Inflammatory macrophage treated with lipopolysaccharide for 1 hour (primary cell): Measurements from ENCODE around the gene FAM237A.

Experiments used
- DNase-seq, 2 donors: peaks; one replicate each; pipeline ENCODE4 v3.0.0-alpha.2; 2020 to 2022

FAM237A gene

DNA sequence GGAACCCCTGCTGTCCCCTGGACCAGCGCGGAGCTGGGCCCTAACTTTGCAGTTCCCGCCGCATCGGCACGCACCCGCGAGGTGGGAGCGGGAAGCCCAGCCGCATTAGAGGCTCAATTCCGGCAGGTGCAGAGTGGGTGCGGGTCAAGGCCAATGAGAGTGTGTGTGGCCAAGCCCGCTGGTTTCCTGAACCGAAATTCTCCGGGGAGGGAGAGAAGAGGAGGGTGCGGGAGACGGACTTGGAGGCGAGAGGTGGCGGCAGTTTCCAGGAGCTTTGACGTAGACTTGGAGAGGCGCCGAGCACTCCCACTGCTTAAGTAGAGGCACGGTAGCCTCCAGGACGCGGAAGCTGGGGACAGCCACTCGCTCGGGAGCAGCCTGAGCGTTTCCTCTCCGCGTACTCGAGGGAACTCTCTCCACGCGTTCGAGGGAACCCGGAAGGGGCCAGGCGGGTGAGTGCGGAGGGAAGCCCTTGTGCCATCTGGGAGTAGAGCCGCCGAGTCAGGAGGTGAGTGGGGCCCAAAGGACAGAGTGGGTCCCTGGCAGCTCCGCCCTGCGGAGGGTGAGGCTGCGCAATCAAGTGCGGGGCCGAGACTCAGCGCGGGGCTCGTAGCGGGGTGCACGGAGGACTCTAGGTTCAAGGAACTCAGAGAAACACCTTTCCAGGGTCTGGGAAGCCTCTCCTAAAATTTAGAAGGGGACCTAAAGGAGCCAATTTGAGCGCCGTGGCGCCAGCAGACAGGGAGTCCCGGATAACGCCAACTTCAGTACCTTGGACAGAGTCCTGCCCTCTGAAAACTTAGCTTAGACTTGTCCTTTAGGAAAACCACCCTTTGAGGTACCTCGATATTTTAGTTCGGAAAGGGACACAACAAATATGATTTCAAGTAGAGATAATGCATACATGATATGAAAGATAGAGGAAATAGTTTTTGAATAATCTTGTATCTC, at the start of gene FAM237A:
Gene FAM237A, plus strand, starts transcription at position 413 of the 951 bp plus-strand sequence. CDS start 1,750 bp downstream, outside the sequence.
- peak; percentile 7 to 40 for DNase-seq

- no peak for DNase-seq
Measured at GRCh38 chr2:206597717-206598218, 44.5 kb upstream of the FAM237A start.

DNA sequence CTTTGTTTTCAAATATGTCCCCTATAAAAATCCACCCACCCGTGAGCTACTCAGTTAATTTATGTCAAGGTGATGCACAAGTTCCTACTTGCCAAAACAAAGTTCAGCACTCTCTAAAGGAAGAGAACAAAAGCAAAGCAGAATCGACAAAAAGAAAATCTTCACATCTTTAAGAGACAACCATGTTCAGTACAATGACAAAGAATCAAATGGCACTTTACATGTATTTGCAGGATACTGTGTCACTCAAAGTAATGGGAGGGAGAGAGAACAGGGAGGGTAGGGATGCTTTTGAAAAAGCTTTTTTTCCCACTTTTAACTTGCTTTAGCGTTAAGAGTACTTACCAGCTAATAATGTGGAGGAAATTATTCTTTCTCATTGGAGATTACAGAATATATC, 39.0 kb upstream of the FAM237A start:
- no peak for DNase-seq

DNA sequence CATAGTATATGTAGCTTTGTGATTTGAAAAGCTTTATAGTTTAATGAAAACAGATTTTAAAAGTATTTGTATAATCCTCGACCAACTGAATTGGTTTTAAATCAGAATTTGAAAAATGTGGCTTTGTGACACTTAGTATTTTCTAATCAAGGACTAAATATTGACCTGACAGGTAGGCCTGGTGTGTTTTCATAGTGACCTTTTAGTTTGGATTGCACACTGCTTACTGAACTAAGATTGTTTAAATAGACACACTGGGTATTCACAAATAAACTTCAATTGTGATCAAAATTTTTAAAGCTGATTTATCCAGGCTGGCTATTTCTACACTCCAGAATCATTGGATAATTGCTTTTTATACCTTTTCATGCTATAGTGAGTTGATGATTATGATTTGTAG, 31.8 kb upstream of the FAM237A start:
- no peak for DNase-seq

- no peak for DNase-seq
Measured at GRCh38 chr2:206611191-206611590, 31.1 kb upstream of the FAM237A start.

DNA sequence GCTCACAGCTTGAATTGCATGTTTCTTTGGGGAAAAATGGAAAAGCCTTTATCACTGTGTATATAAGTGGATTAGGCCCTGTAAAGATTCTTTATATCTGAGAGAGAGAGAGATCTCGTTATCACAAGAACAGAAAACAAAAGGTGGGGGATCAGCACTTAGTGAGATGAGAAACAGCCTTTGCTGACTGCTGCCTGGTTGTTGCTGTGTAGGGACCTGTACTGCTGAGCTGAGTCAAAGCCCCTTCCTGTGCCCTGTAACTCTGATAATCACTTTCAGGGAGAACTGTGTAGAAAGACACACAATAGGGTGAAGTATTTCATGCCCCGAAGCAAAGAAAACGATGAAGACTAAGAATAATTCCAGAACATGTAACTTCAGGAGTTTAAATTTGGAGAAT, 30.6 kb upstream of the FAM237A start:
- no peak for DNase-seq

GRCh38 chr2:206614811-206615210, 27.5 kb upstream of the FAM237A start:
- no peak for DNase-seq

DNA sequence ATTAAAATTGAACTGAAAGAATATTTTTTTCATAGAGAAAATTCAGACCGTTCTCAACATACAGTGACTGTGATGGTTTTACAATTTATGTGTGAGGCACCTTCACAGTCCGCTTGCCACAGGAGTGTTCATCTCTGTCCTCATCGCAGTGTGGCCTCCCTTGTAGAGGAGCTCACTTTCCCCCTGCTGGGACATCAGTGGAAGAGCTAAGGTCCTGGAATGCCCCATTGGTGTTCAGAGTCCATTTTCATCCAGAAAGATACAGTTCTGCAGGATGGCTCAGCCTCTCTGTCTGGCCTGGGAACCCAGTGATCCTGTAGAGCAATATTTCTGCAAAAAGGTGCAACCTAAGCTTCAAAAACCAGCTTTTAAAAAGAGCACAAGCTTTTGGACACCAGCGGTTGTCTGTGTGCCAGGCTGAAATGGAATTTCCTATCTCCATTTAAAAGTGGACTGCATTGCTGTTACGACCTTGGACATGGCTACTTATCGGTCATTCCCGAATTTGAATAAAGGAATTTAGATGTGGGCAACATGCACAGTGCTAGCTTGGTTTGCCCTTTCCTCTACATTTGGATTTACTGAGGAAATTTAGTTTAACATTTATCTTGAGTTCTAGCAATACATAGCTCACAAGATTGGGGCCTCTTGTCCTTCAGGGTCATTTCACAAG, 26.7 kb upstream of the FAM237A start:
- no peak for DNase-seq

DNA sequence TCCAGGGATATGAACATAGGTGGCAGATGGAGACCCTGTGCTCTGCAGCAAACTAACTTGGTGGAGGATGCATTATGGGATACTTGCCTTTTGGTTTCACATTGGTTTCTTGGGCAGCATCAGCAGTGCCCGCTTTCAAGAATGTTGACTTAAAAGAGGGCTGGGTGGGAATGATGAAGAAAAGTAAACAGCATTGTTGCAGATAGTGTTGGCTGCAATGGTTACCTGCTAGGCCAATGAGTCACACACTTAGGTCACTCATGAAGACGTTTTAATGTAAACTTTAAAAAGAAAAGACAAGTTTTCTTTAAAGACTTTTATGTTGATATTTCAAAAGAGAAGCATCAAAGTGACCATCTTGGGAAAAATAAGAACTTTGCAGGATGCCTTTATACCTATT, 26.1 kb upstream of the FAM237A start:
- no peak for DNase-seq

- no peak for DNase-seq
Measured at GRCh38 chr2:206619011-206619410, 23.3 kb upstream of the FAM237A start.

GRCh38 chr2:206626108-206626507, 16.2 kb upstream of the FAM237A start:
- DNase-seq: no peak

DNA sequence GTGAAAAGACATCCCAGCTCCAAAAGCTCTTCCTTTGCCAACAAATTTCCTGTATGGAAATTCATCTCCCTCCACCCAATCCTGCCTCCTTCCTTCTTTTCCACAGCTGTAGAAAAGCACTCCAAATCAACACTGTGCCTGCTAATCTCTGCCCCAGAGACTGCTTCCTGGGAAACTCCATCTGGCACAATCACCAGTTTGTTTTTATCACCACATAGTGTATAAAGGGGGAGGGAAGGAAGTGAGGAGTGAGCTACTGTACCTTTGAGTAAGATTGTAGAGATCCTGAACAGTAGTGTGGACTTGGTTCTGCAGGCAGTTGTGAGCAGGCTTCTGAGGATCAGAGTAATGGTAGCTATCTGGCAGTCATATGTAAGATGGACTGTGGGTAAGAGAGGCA, 14.7 kb upstream of the FAM237A start:
- DNase-seq: no peak

DNA sequence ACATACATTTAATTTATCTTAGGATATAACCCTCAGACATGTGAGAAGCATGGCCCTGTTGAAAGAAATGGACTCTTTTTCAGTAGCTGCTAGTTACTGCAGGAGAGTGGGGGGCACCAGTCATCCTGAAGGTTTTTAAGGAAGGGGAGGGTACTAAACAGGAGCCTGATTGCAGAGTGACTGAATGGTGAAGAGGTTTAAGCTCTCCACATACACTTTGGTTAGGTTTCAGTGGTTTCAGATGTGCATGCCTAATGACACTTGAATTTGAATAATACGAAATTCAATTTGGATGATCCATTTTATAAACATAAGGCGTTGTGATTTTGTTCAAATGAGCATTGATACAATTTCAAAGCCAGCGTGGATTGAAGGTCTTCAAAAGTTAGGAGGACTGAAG, 10.9 kb upstream of the FAM237A start:
- DNase-seq: no peak

DNA sequence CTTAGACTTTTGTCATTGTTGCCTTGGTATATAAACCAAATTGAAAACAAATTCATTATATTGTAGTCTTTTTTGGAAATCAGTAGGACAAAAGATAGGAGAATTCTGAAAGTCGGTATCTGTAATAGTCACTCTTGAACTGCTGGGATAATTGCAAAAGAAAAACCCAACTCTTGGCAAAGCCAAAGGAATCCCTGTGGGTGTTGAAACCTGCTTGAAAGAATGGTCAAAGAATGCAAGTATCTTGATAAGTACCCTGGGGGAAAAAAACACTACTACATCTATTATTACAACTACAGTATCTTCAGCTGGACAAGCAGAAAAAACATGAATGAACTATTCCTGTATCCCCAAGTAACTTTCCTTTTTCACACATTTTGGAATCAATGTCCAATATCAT, 7.3 kb upstream of the FAM237A start:
- DNase-seq: no peak

DNA sequence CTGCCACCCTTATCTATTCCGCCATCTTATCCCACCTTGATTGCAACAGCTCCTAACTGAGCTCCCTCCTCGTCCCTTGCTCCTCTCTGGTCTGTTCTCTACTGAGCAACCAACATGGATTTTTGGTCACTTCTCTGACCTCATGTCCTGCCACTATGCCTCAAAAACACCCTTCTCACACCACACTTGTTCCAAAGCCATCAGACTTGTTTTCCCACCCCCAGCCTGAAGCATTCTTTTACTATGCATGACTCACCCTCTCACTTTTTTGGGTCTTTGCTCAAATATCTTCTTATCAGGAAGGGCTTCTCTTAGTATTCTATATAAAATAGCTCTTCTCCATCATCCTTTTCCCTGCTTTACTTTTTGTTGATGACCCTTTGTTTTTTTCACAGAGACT, 2.7 kb upstream of the FAM237A start:
- no peak for DNase-seq

GRCh38 chr2:206641226-206641625, 1.1 kb upstream of the FAM237A start:
- DNase-seq: no peak

- DNase-seq: no peak
Measured at GRCh38 chr2:206647985-206648384, 5.7 kb downstream of the FAM237A start.

GRCh38 chr2:206657087-206657486, 14.8 kb downstream of the FAM237A start:
- DNase-seq: no peak

GRCh38 chr2:206665251-206665650, 23.0 kb downstream of the FAM237A start:
- no peak for DNase-seq

- no peak for DNase-seq
Measured at GRCh38 chr2:206670531-206671319, 28.4 kb downstream of the FAM237A start.

DNA sequence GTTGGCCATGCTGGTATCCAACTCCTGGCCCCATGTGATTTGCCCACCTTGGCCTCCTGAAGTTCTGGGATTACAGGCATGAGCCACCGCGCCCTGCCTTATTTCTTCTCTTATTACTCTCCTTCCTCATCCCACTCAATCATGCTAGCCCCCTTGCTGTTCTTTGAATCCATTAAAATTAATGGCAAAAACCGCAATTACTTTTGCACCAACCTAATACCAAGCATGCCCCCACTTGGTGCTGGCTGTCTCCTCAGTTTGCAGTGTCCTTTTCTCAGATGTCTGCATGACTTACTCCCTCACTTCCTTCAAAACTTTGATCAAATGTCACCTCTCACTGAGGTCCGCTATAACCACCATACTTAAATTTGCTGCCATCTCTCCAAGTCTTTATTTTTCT, 41.3 kb downstream of the FAM237A start:
- no peak for DNase-seq

- no peak for DNase-seq
Measured at GRCh38 chr2:206688453-206688852, 46.2 kb downstream of the FAM237A start.

GRCh38 chr2:206688990-206689389, 46.7 kb downstream of the FAM237A start:
- DNase-seq: no peak
